Chondrocyte (in vitro differentiated cells): ENCODE results near the gene CCDC188. TPM values are rescaled to one million over a fixed set of nuclear protein-coding genes. Genes with fewer than 3 reads are reported as not detected.

Source experiments
- DNase-seq: peaks from one replicate; pipeline ENCODE4 v3.0.0; 2021; ENCODE audit warnings: mixed read lengths, low spot score
- H3K27ac Mint-ChIP-seq: one replicate; pipeline ENCODE4 v1.8.0; 2021; ENCODE audit warnings: mild to moderate bottlenecking, moderate library complexity, mixed read lengths; ENCODE audit not compliant: unreplicated experiment
- H3K27me3 Mint-ChIP-seq: 2 replicates; pipeline ENCODE4 v1.8.0; 2021; ENCODE audit warnings: low read depth, mixed read lengths
- H3K36me3 Mint-ChIP-seq: 2 replicates; pipeline ENCODE4 v1.8.0; 2021; ENCODE audit warnings: low read depth, mixed read lengths
- H3K4me1 Mint-ChIP-seq: 2 replicates; pipeline ENCODE4 v1.8.0; 2021; ENCODE audit warnings: low read depth, mild to moderate bottlenecking, mixed read lengths
- H3K4me3 Mint-ChIP-seq: one replicate; pipeline ENCODE4 v1.8.0; 2021; ENCODE audit warnings: mild to moderate bottlenecking, moderate library complexity, mixed read lengths; ENCODE audit not compliant: unreplicated experiment
- H3K9me3 Mint-ChIP-seq: 2 replicates; pipeline ENCODE4 v1.8.0; 2021; ENCODE audit warnings: low read depth, mixed read lengths
- total RNA-seq: library from RNA; stranded (reverse); gene quantifications from 3 replicates; pipeline ENCODE4 v1.2.1, GENCODE V29; 2021
- TF ChIP-seq, protein P1 (sequence below): fragments of 200-600 bp; sonication (generic); IDR thresholded peaks from 2 replicates; pipeline ENCODE4 v1.5.0; 2021; ENCODE audit warnings: antibody characterized with exemption, mild to moderate bottlenecking, moderate library complexity

The CCDC188 gene
- total RNA-seq, 1 donor from 2014 or later: 5.3 TPM

DNA sequence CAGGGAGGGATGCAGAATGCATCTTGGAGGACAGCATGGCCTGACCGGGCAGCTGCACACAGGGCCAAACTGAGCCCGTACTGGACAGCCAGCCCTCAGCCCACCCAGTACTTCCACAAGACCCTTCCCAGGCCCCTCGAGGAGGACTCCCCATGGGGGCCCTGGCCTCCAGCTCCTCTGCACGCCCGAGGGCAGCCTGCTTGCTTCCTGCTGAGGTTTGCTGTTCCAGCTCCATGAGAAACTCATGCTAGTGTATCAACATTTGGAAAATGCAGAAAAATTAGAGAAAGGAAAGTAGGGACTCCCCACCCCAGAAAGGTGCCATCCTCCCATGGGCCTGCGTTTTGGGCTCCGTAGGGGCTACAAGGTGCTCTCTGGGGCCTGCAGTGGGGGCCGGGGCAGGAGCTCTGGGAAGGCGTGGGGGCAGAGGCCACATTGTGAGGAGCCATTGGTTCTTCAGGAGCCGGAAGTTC, 21.3 kb upstream of the CCDC188 start:
- no peak overlapping the region for H3K27ac Mint-ChIP-seq
- no peaks in the 10 kb centered on the region for H3K9me3 Mint-ChIP-seq
- DNase-seq: no peak
- no peaks in the 10 kb centered on the region for H3K4me1 Mint-ChIP-seq
- H3K4me3 Mint-ChIP-seq: no peak overlapping the region
- TF ChIP-seq, protein P1, sequence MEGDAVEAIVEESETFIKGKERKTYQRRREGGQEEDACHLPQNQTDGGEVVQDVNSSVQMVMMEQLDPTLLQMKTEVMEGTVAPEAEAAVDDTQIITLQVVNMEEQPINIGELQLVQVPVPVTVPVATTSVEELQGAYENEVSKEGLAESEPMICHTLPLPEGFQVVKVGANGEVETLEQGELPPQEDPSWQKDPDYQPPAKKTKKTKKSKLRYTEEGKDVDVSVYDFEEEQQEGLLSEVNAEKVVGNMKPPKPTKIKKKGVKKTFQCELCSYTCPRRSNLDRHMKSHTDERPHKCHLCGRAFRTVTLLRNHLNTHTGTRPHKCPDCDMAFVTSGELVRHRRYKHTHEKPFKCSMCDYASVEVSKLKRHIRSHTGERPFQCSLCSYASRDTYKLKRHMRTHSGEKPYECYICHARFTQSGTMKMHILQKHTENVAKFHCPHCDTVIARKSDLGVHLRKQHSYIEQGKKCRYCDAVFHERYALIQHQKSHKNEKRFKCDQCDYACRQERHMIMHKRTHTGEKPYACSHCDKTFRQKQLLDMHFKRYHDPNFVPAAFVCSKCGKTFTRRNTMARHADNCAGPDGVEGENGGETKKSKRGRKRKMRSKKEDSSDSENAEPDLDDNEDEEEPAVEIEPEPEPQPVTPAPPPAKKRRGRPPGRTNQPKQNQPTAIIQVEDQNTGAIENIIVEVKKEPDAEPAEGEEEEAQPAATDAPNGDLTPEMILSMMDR: no peak
- H3K27me3 Mint-ChIP-seq: no peaks in the 10 kb centered on the region
- no peaks in the 10 kb centered on the region for H3K36me3 Mint-ChIP-seq

DNA sequence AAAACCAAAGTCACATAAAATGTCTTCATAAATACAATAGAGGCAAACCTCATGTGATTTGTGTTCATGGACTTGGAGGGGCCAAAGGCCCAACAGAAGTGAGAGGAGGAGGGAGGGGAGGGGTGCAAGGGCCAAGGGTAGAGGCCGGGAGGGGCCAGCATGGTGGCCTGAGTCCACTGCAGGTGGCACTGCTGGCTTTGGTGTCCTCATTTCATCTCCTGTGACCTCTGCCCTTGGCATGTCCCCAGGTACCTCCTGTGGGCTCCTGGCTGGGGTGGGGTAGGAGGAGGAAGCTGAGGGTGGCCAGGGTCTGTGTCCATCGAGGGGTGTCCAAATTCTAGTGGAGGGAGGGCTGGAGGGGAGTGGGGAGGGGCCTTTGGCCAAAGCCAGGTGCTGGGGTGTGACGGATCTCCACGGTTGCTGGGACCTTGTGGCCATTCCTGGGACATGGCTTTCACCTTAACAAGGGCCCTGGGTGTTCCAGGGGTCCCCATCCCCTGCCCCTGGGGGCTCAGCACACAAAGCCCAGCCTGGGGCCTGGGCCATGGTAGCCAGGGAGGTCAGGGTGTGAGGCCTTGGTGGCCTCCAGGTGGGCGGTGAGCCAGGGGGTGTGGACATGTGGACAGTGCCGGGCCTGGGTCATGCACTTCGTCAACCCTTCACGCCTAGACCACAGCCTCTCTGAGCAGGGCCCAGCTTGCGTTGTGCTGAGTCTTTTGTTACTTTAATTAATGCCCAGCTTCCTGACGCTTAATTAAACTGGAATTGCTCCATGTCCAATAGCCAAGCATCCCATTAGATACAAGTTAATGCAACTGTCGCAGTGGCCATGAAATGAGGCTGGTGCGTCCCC, 20.7 kb upstream of the CCDC188 start:
- H3K9me3 Mint-ChIP-seq: no peaks in the 10 kb centered on the region

DNA sequence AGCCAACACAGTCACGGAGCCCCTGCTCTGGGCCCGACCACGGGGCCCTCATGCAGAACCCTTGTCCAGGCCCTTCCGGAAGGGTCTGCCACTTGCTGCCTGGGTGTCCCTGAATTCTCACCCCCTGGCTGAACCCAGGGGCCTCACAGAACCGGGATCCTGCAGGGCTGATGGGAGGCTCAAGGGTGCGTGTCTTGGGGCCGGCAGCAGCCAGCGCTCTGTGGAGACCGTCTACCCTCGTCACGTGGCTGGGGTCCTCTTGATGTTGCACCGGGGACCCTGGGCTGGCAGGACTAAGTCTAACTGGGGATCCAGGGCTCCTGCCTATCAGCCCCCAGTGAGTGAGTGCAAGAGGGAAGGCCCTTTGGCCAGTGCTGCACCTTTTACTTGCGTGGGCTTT, 19.3 kb upstream of the CCDC188 start:
- no peak for DNase-seq
- H3K9me3 Mint-ChIP-seq: no peaks in the 10 kb centered on the region
- TF ChIP-seq, protein P1: no peak
- no peak overlapping the region for H3K4me3 Mint-ChIP-seq
- no peaks in the 10 kb centered on the region for H3K4me1 Mint-ChIP-seq
- no peaks in the 10 kb centered on the region for H3K36me3 Mint-ChIP-seq
- H3K27me3 Mint-ChIP-seq: no peaks in the 10 kb centered on the region
- H3K27ac Mint-ChIP-seq: no peak overlapping the region

More for the DNA sequence above, 20.7 kb upstream of the CCDC188 start:
- TF ChIP-seq, protein P1: no peak
- DNase-seq: no peak
- H3K4me1 Mint-ChIP-seq: no peaks in the 10 kb centered on the region
- no peaks in the 10 kb centered on the region for H3K27me3 Mint-ChIP-seq
- H3K36me3 Mint-ChIP-seq: no peaks in the 10 kb centered on the region
- no peak overlapping the region for H3K4me3 Mint-ChIP-seq
- H3K27ac Mint-ChIP-seq: no peak overlapping the region

- H3K27ac Mint-ChIP-seq: no peak overlapping the region
- no peak overlapping the region for H3K4me3 Mint-ChIP-seq
- TF ChIP-seq, protein P1: no peak
- DNase-seq: no peak
- H3K4me1 Mint-ChIP-seq: no peaks in the 10 kb centered on the region
- no peaks in the 10 kb centered on the region for H3K27me3 Mint-ChIP-seq
- no peaks in the 10 kb centered on the region for H3K36me3 Mint-ChIP-seq
- H3K9me3 Mint-ChIP-seq: no peaks in the 10 kb centered on the region
Measured at GRCh38 chr22:20169253-20169822, 18.5 kb upstream of the CCDC188 start.

- H3K36me3 Mint-ChIP-seq: no peaks in the 10 kb centered on the region
- no peak overlapping the region for H3K27ac Mint-ChIP-seq
- TF ChIP-seq, protein P1: no peak
- H3K4me1 Mint-ChIP-seq: no peaks in the 10 kb centered on the region
- DNase-seq: no peak
- no peaks in the 10 kb centered on the region for H3K27me3 Mint-ChIP-seq
- no peaks in the 10 kb centered on the region for H3K9me3 Mint-ChIP-seq
- no peak overlapping the region for H3K4me3 Mint-ChIP-seq
Measured at GRCh38 chr22:20167643-20168322, 16.9 kb upstream of the CCDC188 start.
